NCI-H2107 (cell line): ENCODE results near the gene STXBP4.

Experiments
- DNase-seq: peaks from one replicate; lab custom pipeline; 2025; lab: John Stamatoyannopoulos, UW

The STXBP4 gene

GRCh38 chr17:55171634-55172328 lies 203.2 kb downstream of the STXBP4 start:
- no peak for DNase-seq

GRCh38 chr17:55172612-55173011 lies 204.0 kb downstream of the STXBP4 start:
- DNase-seq = no peak

- DNase-seq = no peak
These were observed 205.6 kb downstream of the STXBP4 start for GRCh38 chr17:55174133-55174532.

DNA sequence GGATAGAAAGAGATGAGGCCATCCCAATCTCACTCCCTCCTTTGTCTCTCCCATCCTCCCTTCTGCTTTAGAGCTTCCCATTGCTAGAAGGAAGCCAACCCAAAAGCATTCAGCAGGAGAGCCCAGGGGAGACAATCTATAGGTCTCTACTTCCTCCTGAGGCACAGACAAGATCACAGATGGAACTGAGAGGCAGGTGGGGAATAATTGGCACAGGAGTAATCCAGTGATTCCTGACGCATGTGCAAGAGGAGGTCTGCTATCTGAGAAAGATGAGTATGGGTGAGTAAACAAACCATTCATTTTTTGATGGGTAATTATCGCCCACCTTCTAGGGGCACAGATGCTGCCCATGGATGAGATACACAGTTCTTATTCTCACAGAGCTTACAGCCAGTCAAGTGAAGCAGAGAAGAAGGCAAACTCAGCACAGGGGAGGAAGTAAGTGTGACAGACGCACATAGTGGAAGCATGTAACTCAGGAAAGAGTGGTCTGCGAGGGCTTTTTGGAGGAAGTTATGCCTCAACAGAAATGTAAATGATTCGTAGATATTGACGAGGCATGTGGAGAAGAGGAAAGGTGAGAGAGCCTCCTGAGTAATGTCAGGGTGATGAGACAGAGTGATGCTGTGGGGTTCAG lies 207.3 kb downstream of the STXBP4 start:
- DNase-seq = no peak

GRCh38 chr17:55177159-55177854 lies 208.7 kb downstream of the STXBP4 start:
- no peak for DNase-seq

GRCh38 chr17:55177855-55178217 lies 209.3 kb downstream of the STXBP4 start:
- DNase-seq = no peak

GRCh38 chr17:55186937-55187770 lies 218.6 kb downstream of the STXBP4 start:
- no peak for DNase-seq

DNA sequence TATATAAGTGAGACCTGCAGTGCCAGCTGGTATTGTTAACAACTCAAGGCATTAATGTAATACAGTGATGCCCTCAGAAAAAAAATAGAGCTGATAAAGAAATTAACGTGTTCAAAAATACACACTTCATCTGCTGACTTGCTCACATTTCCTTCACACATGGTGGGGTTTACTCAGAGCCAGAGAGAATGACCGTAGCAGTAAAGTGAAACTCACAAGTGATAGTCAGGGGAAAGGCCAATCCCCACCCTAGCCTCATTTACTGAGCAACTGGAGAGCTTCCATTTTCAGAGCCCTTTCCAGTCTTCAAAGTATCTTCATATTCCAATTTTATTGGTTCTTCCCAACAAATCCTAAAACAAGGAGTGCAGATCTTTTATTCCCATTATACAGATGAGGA lies 222.2 kb downstream of the STXBP4 start:
- no peak for DNase-seq

GRCh38 chr17:55198690-55199370 lies 230.3 kb downstream of the STXBP4 start:
- DNase-seq = no peak

DNA sequence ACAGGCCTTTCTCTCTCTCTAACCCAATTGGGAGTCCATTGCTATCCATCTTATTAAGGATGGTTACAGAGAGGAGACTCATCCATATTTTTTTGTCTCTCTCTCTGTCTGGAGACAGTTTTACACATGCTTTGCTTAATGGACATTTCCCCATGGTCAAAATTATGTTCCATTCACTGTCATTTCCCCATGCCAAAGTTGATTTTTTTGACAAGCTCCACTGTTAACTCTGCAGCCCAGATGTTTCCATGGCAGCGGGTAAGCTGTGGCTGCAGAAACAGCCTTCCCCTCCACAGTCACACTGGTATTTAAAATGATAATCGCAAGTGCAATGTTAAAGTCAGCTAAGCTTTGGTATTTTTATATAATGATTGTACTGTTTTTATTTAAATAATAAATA lies 232.3 kb downstream of the STXBP4 start:
- no peak for DNase-seq

DNA sequence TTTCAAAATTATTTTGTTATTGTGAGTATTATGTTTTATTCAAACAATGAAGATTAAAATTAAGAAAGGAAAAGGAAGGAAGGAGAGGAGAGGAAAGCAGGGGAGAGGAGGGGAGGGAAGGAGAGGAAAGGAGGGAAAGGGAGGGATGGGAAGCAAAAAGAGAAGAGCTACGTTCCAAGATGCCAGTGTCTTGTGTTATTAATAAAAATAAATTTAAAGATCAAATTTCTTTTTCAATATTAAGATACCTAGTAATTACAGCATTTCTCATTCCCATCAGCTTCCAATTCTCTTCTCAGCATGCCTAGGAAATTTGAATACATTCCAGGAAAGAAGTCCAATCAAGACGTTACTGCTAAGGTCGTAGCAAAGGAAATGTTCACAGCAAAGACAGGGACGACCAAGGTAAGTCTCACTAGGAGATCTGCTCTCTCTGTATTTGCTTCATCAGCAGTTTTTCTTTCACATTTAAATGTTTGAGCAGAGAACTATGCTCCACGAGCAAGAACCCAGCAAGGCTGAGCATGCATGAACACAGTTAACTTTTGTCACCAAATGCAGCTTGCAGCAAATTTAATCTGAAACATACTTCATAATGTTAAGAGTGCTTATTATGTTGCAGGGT lies 232.9 kb downstream of the STXBP4 start:
- no peak for DNase-seq

GRCh38 chr17:55202896-55203295 lies 234.3 kb downstream of the STXBP4 start:
- DNase-seq = no peak

DNA sequence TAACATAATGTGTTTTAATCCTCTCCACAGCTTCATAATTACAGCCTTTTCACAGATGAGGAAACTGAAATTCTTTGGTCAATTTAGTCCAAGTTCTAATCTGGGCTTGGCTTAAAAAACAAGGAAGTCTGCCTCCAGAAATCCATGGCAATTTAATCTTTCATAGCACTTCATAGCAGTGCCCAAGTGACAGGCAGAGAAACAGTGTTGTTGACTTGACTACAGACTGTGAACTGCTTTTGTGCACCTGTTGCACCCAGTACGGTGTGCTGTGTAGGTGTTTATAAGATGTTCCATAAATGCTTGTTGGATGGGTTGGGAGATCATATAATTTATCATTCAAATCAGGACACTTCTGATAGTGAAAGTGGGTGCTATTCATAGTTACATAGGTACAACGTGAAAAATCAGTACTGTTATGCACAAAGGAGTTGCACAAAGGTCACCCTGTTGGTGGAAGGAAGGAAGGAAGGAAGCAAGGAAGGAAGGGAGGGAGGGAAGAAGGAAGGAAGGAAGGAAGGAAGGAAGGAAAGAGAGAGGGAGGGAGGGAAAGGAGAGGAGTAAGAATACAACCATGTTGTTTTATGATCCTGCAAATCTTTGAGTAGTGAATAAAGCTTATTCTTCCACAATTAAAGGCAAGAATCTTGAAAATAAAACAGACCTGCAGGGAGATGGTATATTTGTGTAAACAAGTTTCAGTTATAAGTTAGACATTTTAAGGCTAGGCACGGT lies 239.7 kb downstream of the STXBP4 start:
- no peak for DNase-seq

- DNase-seq = no peak
These were observed 241.7 kb downstream of the STXBP4 start for GRCh38 chr17:55210292-55210691.

- no peak for DNase-seq
These were observed 244.3 kb downstream of the STXBP4 start for GRCh38 chr17:55212880-55213279.

GRCh38 chr17:55215711-55216110 lies 247.1 kb downstream of the STXBP4 start:
- no peak for DNase-seq

GRCh38 chr17:55216888-55217287 lies 248.3 kb downstream of the STXBP4 start:
- no peak for DNase-seq

DNA sequence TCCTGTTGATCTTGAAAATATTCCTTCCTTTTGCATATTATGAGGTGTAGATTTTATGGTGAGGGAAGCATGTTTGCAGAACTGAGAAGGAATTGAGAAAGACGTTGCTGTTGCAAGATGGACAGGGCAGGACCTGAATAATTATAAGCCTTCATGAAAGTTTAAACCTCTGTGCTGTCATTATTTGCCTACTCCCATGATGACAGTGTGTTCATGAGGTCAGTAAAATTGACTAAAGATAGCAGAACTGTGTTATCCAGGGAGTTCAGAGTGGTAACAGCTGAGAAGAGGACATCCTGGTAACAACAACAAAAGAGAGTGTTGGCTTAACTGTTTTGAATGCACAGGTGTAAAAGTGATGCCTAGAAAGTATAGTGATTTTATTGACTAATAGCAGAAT lies 250.9 kb downstream of the STXBP4 start:
- DNase-seq = no peak

GRCh38 chr17:55219934-55220333 lies 251.4 kb downstream of the STXBP4 start:
- no peak for DNase-seq
